NT2/D1 (cell line): ENCODE results near the gene TENM4.

ENCODE experiments used
- DNase-seq: peaks from one replicate; pipeline ENCODE4 v3.0.0-alpha.2; 2011; ENCODE audit warnings: low read depth, low spot score
- H3K27me3 ChIP-seq: 2 replicates; pipeline ENCODE4 v1.6.0; 2011; ENCODE audit warnings: mild to moderate bottlenecking; ENCODE audit not compliant: insufficient read length, insufficient read depth
- H3K36me3 ChIP-seq: 2 replicates; pipeline ENCODE4 v1.6.1; 2011; ENCODE audit warnings: mild to moderate bottlenecking, low read length, mixed read lengths; ENCODE audit not compliant: insufficient read depth, insufficient read length
- H3K4me1 ChIP-seq: 2 replicates; pipeline ENCODE4 v1.5.1; 2011; ENCODE audit not compliant: insufficient read depth, insufficient read length
- H3K4me3 ChIP-seq: 2 replicates; pipeline ENCODE4 v1.5.1; 2011; ENCODE audit warnings: low read depth; ENCODE audit not compliant: insufficient read length
- H3K9ac ChIP-seq: 2 replicates; pipeline ENCODE4 v1.6.0; 2011; ENCODE audit warnings: low read depth; ENCODE audit not compliant: insufficient read length
- H3K9me3 ChIP-seq: 2 replicates; pipeline ENCODE4 v1.5.1; 2011; ENCODE audit warnings: mild to moderate bottlenecking, low read length; ENCODE audit not compliant: insufficient read depth
- SUZ12 ChIP-seq: IDR thresholded peaks from 2 replicates; pipeline ENCODE4 v1.6.1; 2011; ENCODE audit not compliant: insufficient read length, insufficient read depth; ENCODE audit errors: extremely low read depth
- YY1 ChIP-seq: IDR thresholded peaks from 2 replicates; pipeline ENCODE4 v1.6.1; 2011; ENCODE audit not compliant: insufficient read length, insufficient read depth
- ZNF274 ChIP-seq: IDR thresholded peaks from 2 replicates; pipeline ENCODE4 v1.6.1; 2011; ENCODE audit warnings: mild to moderate bottlenecking, low read depth, low read length

The TENM4 gene

DNA sequence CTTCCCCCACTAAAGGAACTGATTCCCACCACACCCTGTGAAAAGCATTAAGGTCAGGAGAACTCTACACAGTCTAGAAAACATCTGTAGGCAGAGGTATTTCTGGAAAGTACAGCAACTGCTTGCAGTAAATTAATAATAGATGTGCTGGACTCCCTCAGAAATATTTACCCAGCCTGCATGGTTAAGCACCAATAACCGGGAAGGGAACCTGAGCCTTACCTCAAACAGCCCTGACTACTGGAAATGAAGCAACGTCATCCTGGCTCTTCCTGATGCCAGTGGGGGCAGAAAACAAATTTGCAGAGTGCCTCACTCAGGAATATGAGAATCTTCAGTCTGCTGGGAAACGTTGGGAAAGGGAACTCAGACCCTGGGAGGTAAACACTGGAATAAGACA is 318.1 kb downstream of the TENM4 start:
- no peak for DNase-seq
- TF ChIP-seq SUZ12 (no peak), YY1 (no peak), ZNF274 (no peak)
- H3K27me3 ChIP-seq = no peaks in the 10 kb centered on the region

DNA sequence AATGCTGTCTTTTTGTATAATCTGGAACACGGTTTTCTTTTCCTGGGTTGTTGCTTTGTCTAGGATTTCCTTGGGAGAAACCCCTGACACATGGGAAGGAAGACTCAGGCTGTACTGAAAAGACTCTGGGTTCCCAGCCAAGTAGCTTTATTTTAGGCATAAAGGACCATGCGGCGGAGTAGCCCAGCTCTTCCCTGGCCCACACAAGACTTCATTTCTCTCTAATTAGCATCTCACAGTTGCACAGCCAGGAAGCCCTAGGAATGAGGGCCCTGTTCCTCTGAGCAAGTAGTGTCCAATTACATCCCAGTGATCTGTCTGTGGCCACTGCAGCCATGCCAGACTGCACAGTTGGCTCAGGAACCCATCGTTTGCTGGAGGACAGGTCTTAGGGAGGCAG is 319.5 kb downstream of the TENM4 start:
- no peaks in the 10 kb centered on the region for H3K4me1 ChIP-seq
- H3K27me3 ChIP-seq = no peaks in the 10 kb centered on the region
- TF ChIP-seq ZNF274 = no peak
- TF ChIP-seq YY1 = no peak
- TF ChIP-seq SUZ12 = no peak
- 0 out of 2 replicates have a peak, but pooled peaks cover 4% of the 10 kb centered on the region for H3K9me3 ChIP-seq
- H3K36me3 ChIP-seq = no peaks in the 10 kb centered on the region
- DNase-seq = no peak
- H3K9ac ChIP-seq = no peak overlapping the region
- H3K4me3 ChIP-seq = no peak overlapping the region

More for the DNA sequence above, 318.1 kb downstream of the TENM4 start:
- no peaks in the 10 kb centered on the region for H3K4me1 ChIP-seq
- H3K9me3 ChIP-seq = peaks cover 9% of the 10 kb centered on the region; the same call in 1 of the 2 replicates
- H3K9ac ChIP-seq = no peak overlapping the region
- H3K36me3 ChIP-seq = no peaks in the 10 kb centered on the region
- H3K4me3 ChIP-seq = no peak overlapping the region

DNA sequence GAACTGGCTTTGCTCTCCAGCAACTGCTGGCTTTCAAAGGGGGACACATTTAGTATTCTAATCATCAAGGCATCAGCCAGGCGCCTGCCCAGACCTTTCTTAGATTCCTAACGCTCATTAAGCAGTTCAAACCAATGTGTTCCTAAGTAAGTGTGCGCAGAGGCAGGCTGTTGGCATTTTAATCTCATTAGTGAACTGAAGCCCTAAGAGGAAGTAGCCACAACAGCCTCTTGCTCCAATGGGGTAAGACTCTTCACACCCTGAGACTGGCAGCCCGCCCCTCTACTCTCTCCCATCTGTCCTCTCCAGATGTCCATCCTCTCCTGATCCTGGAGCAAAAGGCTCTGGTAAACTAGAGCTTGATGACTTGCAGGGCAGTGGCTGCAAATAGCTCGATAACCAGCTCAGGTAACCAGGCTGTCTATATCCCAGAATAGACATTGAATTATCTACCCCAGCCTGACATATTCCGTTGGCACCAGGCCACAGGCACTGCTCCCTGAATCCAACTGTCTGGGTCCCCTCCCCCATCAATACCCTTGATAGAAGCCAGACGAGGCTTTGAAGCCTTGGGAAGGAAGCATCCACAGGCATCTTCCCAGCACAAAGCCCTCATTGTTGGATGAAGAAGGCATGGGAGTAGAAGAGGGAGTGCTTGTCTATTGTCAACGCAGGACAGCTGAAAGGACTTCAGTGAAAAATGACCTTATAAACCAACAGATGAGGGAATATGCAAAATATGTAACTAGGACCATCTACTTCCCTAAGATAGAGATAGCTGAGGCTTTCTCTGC is 321.1 kb downstream of the TENM4 start:
- Histone ChIP-seq H3K4me3 (no peak overlapping the region), H3K27me3 (no peaks in the 10 kb centered on the region), H3K9ac (no peak overlapping the region), H3K4me1 (no peaks in the 10 kb centered on the region), H3K36me3 (no peaks in the 10 kb centered on the region), H3K9me3 (peaks cover 5% of the 10 kb centered on the region; the same call in 1 of the 2 replicates)
- DNase-seq = no peak
- TF ChIP-seq YY1 (no peak), ZNF274 (no peak), SUZ12 (no peak)

DNA sequence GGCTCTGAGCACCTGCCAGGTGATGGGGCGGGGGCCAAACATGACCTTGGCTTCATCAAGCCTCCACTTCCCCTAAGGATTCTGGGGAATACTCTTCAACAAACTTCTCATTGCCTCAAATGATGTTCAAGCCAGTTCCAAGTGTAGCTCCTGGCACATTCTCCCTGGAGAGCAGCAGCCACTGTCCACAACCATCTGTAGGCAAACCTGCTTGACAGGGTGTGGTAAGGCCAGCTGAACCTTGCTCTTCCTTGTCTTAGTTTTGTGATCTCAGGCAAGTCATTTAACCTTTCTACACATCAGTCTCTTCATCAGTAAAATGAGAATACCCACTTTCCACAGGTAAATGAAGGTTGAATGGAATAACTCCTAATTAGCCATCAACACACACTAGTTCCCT is 323.3 kb downstream of the TENM4 start:
- Histone ChIP-seq H3K4me3 (no peak overlapping the region), H3K4me1 (no peaks in the 10 kb centered on the region), H3K36me3 (no peaks in the 10 kb centered on the region), H3K9me3 (peaks cover 5% of the 10 kb centered on the region; the same call in 1 of the 2 replicates), H3K9ac (no peak overlapping the region), H3K27me3 (no peaks in the 10 kb centered on the region)
- no peak for DNase-seq
- TF ChIP-seq SUZ12 = no peak
- TF ChIP-seq ZNF274 = no peak
- no peak for TF ChIP-seq YY1

DNA sequence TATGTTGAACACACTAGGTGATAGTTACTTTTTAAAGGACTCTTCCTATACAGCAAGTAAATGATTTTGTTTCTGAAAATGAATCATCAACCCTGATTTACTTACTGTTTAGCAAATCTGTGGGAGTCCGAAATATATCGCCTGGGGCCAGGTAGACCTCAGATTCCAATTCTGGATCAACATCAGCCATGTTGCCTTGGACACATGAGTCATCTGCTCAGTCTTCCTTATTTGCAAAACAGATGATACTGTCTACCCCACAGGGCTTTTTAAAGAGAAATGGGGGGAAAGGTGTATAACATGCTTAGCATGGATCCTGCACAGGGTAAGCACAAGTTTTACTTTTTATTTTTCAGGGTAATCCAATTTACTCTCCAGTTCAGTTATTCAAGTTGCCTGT is 324.2 kb downstream of the TENM4 start:
- Histone ChIP-seq H3K9me3 (peaks cover 5% of the 10 kb centered on the region; the same call in 1 of the 2 replicates), H3K36me3 (no peaks in the 10 kb centered on the region), H3K9ac (no peak overlapping the region), H3K27me3 (no peaks in the 10 kb centered on the region), H3K4me1 (no peaks in the 10 kb centered on the region), H3K4me3 (no peak overlapping the region)
- no peak for TF ChIP-seq ZNF274
- TF ChIP-seq SUZ12 = no peak
- TF ChIP-seq YY1 = no peak
- no peak for DNase-seq

DNA sequence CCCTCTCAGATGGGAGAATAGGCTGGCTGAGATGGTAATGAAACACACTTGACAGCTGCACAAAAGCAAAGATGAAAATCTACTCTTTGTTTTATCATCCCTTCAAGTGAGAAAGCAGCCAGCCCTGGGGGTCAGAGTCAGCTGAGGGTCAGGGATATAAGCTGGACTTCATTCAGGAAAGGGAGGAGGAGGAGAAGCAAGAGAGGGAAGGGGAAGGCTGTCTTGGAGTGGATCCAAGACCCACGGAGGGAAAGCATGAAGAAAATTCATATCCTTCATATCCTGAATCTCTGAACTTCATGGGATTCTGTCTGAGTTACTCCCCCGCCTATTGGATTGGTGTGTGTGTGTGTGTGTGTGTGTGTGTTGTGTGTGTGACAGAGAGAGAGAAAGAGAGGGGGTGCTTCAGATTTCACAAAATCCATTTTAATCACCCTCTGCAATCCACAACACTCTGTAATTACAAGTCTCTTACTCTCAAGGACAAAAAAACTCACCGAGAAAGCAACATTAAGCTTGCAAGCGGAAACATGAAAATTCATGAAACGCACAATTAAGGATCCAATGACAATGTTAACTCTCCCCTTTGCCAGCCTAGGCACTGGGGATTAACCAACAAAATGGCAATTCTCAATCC is 327.7 kb downstream of the TENM4 start:
- H3K36me3 ChIP-seq = no peaks in the 10 kb centered on the region
- H3K9ac ChIP-seq = no peak overlapping the region
- H3K9me3 ChIP-seq = peaks cover 5% of the 10 kb centered on the region; the same call in 1 of the 2 replicates
- no peak for DNase-seq
- no peaks in the 10 kb centered on the region for H3K27me3 ChIP-seq
- H3K4me1 ChIP-seq = no peaks in the 10 kb centered on the region
- no peak overlapping the region for H3K4me3 ChIP-seq
- TF ChIP-seq ZNF274 = no peak
- no peak for TF ChIP-seq SUZ12
- TF ChIP-seq YY1 = no peak

DNA sequence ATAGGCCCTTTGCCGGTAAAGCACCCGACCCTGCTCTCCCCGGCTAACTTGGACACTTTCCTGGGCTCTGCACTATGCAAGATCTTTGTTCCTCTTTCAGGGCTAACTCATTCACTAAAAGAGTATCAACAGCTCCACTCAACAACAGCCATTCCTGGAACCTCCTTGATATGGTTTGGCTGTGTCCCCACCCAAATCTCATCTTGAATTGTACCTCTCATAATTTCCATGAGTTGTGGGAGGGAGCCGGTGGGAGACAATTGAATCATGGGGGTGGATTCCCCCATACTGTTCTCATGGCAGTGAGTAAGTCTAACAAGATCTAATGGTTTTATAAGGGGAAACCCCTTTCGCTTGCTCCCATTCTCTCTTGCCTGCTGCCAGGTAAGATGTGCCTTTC is 330.0 kb downstream of the TENM4 start:
- H3K9me3 ChIP-seq = peaks cover 5% of the 10 kb centered on the region; the same call in 1 of the 2 replicates
- no peaks in the 10 kb centered on the region for H3K36me3 ChIP-seq
- no peaks in the 10 kb centered on the region for H3K27me3 ChIP-seq
- no peak overlapping the region for H3K9ac ChIP-seq
- no peak overlapping the region for H3K4me3 ChIP-seq
- no peak for DNase-seq
- no peaks in the 10 kb centered on the region for H3K4me1 ChIP-seq
- TF ChIP-seq YY1 = no peak
- no peak for TF ChIP-seq SUZ12
- no peak for TF ChIP-seq ZNF274
